ENCODE results near the gene CTU2. TPM values are rescaled to one million over a fixed set of nuclear protein-coding genes. Genes with fewer than 3 reads are reported as not detected.

CTU2 gene
- total RNA-seq, 1 experiment from 2014 or later, result 52.4 TPM

- TF ChIP-seq ESRRA (CRISPR knock-in tag; IDR thresholded peaks at IDR 0.05; ENCODE audit: borderline replicate concordance), result no peak
These were observed 48.0 kb downstream of the CTU2 start (continued) for GRCh38 chr16:88754109-88754911.

- no peaks in the 10 kb centered on the region for H3K27me3 Mint-ChIP-seq (ENCODE audit: low read depth)
- no peak overlapping the region for H3K4me3 Mint-ChIP-seq
- H3K9me3 Mint-ChIP-seq, result no peaks in the 10 kb centered on the region
- DNase-seq (ENCODE audit: low spot score) (peak; percentile 72), ATAC-seq (peak; percentile 78)
- ChIA-PET CTCF (interaction anchor here (0.5 to 9.0 kb wide), 23 partner anchors 10 to 647 kb away, joined by 3 to 185 read pairs (median 5); partner anchors contain the start of genes APRT, MVD and PIEZO1), POLR2A (interaction anchor here (0.5 to 2.8 kb wide), 4 partner anchors 8 to 581 kb away, joined by 3 to 10 read pairs (median 4); no protein-coding TSS in a partner anchor)
- no peak for TF ChIP-seq GABPB1 (CRISPR knock-in tag; IDR thresholded peaks at IDR 0.05)
- TF ChIP-seq ZNF121 (CRISPR knock-in tag; IDR thresholded peaks at IDR 0.05), result 0 out of 2 replicates have a peak, but pooled peaks have one; percentile 19
- H3K36me3 Mint-ChIP-seq, result no peaks in the 10 kb centered on the region
- H3K4me1 Mint-ChIP-seq, result peaks cover 18% of the 10 kb centered on the region
- peak overlapping the region; percentile 85; the same call in 1 of the 2 replicates for H3K27ac Mint-ChIP-seq
These were observed 48.8 kb downstream of the CTU2 start for GRCh38 chr16:88754912-88755744.

- Mint-ChIP-seq H3K9me3 (no peaks in the 10 kb centered on the region), H3K27ac (no peak overlapping the region), H3K36me3 (no peaks in the 10 kb centered on the region), H3K4me1 (peaks cover 18% of the 10 kb centered on the region), H3K4me3 (no peak overlapping the region), H3K27me3 (ENCODE audit: low read depth) (no peaks in the 10 kb centered on the region)
- CTCF ChIA-PET, result interaction anchor here (0.5 to 9.0 kb wide), 23 partner anchors 11 to 646 kb away, joined by 3 to 185 read pairs (median 5); partner anchors contain the start of genes APRT, MVD and PIEZO1
- TF ChIP-seq ETV6 (CRISPR knock-in tag; IDR thresholded peaks at IDR 0.05), result no peak
- no peak for TF ChIP-seq JAZF1 (CRISPR knock-in tag; IDR thresholded peaks at IDR 0.05)
- TF ChIP-seq RELA (CRISPR knock-in tag; IDR thresholded peaks at IDR 0.05; ENCODE audit: borderline replicate concordance), result peak; percentile 26; the same call in 1 of the 2 replicates
- no peak for TF ChIP-seq TEAD1 (CRISPR knock-in tag; IDR thresholded peaks at IDR 0.05)
- POLR2A ChIA-PET, result interaction anchor here (0.7 to 2.8 kb wide), 3 partner anchors 7 to 18 kb away, joined by 3 to 10 read pairs (median 4); no protein-coding TSS in a partner anchor
- ATAC-seq (no peak), DNase-seq (ENCODE audit: low spot score) (no peak)
These were observed 49.6 kb downstream of the CTU2 start for GRCh38 chr16:88755745-88756443.

- H3K4me3 Mint-ChIP-seq, result no peak overlapping the region
- TF ChIP-seq AFF4 (CRISPR knock-in tag; IDR thresholded peaks at IDR 0.05; ENCODE audit: borderline replicate concordance) (no peak), GABPB1 (CRISPR knock-in tag; IDR thresholded peaks at IDR 0.05) (no peak), SP1 (CRISPR knock-in tag; conservative IDR thresholded peaks at IDR 0.05) (no peak), MLX (CRISPR knock-in tag; IDR thresholded peaks at IDR 0.05) (no peak), ZBTB43 (CRISPR knock-in tag; IDR thresholded peaks at IDR 0.05) (no peak)
- no peaks in the 10 kb centered on the region for H3K36me3 Mint-ChIP-seq
- ATAC-seq (no peak), DNase-seq (ENCODE audit: low spot score) (no peak)
- H3K27ac Mint-ChIP-seq, result peak overlapping the region; percentile 33; the same call in 1 of the 2 replicates
- H3K27me3 Mint-ChIP-seq (ENCODE audit: low read depth), result no peaks in the 10 kb centered on the region
- peaks cover 25% of the 10 kb centered on the region for H3K4me1 Mint-ChIP-seq
- ChIA-PET POLR2A (interaction anchor here (0.9 to 1.6 kb wide), 3 partner anchors 11 to 51 kb away, joined by 3 to 4 read pairs (median 4); no protein-coding TSS in a partner anchor), CTCF (interaction anchor here (0.9 to 9.0 kb wide), 12 partner anchors 8 to 99 kb away, joined by 3 to 185 read pairs (median 8); partner anchors contain the start of gene PIEZO1)
- no peaks in the 10 kb centered on the region for H3K9me3 Mint-ChIP-seq
These were observed 52.1 kb downstream of the CTU2 start for GRCh38 chr16:88758227-88758943.
